Limb (tissue), 2 donors: Measurements from ENCODE around the gene SDCCAG8.

ENCODE experiments used
- DNase-seq, 2 donors: peaks; one replicate each; pipeline ENCODE4 v3.0.0-alpha.2; 2016; ENCODE audit errors: extremely low spot score in 2 of 2

SDCCAG8 gene

DNA sequence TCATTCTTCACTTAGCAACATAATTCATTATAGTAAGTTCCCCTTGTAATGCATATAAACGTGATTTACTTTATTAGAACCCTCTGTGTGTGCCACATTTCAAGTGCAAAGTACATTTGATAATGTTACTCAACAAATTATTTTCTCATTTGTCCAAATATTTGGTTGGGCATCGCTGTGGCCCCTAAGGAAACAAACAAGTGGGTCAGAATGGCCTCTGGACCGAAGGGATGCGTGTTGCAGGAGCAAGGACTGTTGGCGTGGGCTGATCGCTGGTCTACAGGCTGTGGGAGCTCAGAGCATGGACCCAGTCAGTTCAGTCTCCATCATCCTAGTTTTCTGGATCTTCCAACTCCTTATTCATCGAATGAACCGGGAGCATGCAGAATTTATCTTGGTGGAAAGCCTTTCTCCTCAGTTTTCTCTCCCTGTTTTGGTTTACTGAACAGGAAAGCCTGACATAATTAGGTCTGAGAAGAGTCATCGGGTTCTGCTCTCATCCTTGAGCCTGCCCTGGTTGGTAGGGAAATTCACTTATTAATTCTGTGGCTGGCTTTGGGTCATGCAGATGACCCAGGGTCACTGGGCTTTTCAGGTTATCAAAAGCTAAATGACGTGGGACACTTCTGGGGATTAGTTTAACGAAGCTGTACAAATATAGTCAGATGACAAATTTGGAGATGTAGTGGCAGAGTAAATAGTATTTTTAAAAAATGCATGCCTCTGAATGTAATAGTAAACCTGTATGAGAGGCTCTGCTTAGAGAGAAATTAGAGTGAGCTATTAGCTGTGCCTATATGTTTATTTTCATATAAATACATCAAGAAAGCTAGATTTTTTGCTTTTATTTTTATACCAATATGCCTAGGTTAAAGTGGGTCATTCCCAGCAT is 200.2 kb downstream of the SDCCAG8 start:
- DNase-seq = no peak

GRCh38 chr1:243457363-243457982 is 201.6 kb downstream of the SDCCAG8 start:
- no peak for DNase-seq

GRCh38 chr1:243459059-243459458 is 203.2 kb downstream of the SDCCAG8 start:
- no peak for DNase-seq

- DNase-seq = no peak
These were observed 205.9 kb downstream of the SDCCAG8 start for GRCh38 chr1:243461700-243462099.

DNA sequence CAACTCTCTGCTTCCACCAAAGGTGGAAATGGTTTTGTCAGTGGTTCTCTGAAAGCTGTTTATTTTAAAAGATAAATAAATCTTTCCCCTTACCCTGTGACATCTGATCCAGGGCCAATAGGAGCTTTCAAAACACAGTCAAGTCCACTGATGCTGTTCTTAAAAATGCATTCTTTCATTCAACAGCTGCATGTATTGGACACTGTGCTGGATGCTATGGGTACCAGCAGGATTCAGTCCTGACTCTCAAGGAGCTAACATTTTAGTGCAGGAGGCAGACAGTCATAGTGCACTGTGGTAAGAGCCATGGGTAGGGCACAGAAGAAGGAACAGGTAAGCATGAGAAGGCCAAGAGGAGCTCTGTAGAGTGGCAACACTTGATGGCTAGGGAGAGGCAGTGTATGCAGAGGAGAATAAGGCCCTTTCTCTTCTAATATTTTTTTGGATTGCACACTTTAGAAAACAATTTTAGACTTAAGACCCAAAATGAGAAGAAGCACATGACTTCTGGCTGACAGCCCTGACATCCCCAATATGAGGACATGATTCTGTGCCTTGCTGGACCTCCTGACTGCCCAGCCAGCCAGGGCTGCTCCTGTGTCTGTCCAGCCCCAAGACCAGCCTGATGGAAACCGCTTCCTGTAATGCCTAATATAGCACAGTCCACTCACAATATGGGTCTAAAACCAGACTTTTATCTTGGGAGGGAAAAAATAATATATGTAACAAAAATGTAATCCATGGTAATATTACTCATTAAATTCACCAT is 207.3 kb downstream of the SDCCAG8 start:
- no peak for DNase-seq

- no peak for DNase-seq
These were observed 209.2 kb downstream of the SDCCAG8 start for GRCh38 chr1:243465081-243465480.

- DNase-seq = no peak
These were observed 209.9 kb downstream of the SDCCAG8 start for GRCh38 chr1:243465738-243466137.

DNA sequence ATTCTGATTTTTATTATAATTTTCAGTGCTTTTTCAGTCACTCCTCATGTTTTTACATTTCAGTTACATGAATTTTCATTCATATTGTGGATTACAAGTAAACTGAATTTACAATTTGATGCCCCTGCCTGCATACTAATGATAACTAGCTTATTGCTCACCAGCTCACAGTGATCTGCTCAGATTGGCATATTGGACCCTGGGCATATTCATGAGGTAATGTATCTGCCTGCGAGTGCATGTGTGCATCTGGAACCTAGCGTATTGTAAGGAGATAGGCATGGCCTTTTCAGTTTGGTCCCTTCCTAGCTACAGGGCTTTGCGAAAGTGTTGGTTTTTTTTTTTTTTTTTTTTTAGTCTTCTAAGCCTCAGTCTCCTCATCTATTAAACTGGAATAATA is 213.7 kb downstream of the SDCCAG8 start:
- DNase-seq = no peak

DNA sequence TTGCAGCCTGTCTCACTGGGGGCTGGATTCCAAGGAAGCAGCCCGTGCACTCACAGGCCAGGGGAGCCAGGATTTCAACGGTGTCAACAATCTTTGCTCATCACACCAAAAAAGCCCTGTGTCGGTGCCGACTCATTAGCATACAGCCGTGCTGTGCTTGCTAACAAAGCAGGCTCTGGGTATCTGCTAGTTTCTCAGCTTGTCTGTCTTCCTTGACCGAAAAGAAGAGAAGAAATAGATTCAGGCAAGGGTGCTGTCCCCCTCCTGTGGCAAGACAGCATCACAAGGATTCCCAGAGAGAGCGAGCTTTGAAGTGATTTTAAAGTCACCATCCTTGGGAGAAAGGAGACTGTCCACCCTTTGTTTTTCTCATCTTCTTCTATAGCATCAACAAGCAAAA is 214.7 kb downstream of the SDCCAG8 start:
- DNase-seq = no peak

DNA sequence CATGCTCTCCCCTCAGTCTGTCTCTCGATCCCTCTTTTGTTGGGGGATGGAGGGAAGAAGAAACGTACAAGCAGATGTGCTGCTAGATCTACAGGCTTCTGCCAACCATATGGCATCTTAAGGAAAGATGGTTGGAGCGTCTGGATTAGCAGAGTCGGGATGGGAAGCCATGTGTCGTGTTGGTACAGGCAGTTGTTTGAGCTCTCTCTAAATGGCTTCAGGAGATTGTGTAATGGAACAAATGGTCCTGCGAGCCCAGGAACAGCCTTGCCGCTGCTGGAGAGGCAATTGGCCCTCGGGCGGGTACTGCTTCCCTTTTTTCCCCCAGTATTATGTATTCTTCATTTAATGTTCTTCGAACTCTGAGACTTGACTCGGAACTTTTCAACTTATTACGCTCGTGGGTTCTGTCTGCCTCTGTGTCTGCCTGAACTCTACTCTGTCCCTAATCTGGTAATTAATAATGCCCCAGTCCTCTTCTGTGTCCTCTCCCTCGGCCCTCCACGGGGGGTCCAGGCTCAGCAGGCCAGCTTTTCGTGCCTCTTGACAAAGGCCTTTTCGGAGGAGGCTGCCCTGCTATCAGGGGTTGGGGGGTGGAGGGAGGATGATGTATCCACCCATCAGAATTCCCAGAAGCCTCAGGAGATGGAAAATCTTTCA is 215.3 kb downstream of the SDCCAG8 start:
- DNase-seq = peak in 1 of 2 donors; percentile 36

DNA sequence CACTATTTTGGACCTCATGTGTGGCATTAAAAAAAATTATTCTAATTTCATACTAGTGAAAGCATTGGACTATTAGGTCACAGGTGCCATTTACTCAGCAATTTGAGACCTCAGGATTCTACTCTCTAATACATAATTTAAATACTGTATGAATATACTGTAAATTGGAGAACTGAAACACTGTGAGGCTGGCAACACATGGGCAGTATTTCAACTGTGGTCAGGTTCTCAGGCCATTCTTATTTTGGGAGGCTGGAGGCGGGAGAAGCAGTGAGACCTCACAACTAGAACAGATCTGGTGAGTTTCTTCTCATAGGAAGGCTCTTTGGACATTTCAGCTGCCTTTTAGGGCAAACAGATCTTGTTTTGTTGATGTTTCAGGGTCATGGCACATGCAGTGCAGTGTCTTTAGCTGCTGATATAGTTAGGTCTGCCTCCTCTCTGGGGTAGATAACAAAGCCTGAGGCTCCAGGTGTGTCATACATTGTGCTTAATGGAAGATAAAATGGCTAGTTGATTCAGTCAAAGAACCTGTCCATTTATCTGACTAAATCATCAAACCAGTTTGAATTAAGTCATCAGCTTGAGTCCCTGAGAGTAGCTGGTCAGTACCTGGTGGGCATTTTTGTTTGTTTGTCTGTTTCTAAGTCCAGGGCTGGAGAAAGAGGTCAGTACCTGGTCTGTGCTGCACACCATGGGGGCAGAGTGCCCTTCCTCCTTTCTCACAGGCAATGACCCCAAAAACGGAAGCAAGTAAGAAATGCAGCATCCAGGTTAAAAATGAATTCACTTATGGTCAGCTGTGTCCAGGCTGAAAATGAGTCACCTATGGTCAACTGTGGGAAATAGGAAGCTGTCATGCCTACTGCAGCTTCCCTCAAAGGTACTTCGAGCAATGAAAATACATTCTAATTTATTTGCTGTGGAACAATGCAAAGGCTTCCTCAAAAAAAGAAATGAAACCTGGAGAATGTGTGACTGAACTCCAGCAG is 216.2 kb downstream of the SDCCAG8 start:
- DNase-seq = no peak

GRCh38 chr1:243473227-243474135 is 217.6 kb downstream of the SDCCAG8 start:
- DNase-seq = peak in 1 of 2 donors; percentile 25

- no peak for DNase-seq
These were observed 218.5 kb downstream of the SDCCAG8 start for GRCh38 chr1:243474136-243474881.

GRCh38 chr1:243474906-243475305 is 219.1 kb downstream of the SDCCAG8 start:
- DNase-seq = no peak

DNA sequence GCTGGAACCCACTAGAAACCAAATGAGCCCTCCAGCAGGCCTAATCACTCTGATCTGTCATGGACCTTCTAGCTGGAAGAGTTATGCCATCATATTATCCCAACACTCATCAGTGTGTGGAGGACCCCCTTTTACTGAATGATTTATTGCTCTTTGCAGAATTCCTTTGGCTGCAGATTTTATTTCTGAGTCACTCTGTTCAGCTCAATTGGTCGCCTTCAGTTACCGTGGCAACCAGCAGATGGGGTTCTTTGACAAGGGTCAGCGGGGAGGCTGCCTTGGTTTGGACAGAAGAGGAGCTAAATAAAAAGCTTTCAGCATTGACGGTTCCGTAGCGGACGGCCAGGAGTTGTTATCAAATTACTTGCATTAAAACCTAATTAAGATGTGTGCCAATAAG is 220.1 kb downstream of the SDCCAG8 start:
- DNase-seq = no peak

- DNase-seq = no peak
These were observed 222.0 kb downstream of the SDCCAG8 start for GRCh38 chr1:243477731-243478290.

DNA sequence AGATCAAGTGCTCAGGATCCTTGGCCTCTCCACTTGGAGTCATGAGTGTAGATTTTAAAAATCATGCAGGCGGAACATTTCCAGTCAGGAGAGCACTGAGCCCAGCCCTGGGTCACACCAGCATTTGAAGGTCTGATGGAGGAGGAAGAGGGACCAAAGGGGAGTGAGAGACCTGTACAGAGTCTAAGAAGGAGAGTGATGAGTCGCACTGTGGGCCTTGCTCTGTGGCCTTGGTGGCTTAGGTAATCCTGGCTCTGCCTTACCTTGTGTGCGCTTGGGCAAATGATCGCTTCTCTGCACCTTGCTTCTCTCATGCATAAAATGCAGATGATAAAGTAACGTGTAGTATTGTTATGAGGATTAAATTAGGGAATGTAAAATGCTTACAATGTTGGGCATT is 225.3 kb downstream of the SDCCAG8 start:
- no peak for DNase-seq
